Gastrocnemius medialis (tissue), 4 donors: ENCODE results near the gene SLC25A22.

Experiments used
- POLR2A ChIP-seq, 2 donors: fragments of 450-650 bp; IDR thresholded peaks; one replicate each; pipeline ENCODE4 v1.6.1; 2017; ENCODE audit warnings: antibody characterized with exemption in 2 of 2, mild to moderate bottlenecking in 2 of 2, moderate library complexity in 2 of 2
- TF ChIP-seq, protein P1 (sequence below), 5 experiments: fragments of 450-650 bp in 3 of 5; fragments of 200-600 bp in 2 of 5; sonication (generic) in 2 of 5; IDR thresholded peaks in 4 of 5; conservative IDR thresholded peaks in 1 of 5; 1 replicate in 4 of 5; 2 replicates in 1 of 5; pipeline ENCODE4 v1.5.1; 2016 to 2019; ENCODE audit warnings: antibody characterized with exemption in 5 of 5, mild to moderate bottlenecking in 3 of 5, moderate library complexity in 3 of 5

DNA sequence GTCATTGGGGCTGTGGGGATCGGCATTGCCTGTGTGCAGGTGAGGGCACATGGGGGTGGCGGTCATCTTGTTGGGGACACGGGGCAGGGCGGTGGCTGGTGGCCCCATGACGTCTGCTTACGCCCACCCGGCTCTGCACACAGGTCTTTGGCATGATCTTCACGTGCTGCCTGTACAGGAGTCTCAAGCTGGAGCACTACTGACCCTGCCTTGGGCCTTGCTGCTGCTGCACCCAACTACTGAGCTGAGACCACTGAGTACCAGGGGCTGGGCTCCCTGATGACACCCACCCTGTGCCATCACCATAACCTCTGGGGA, 39.9 kb upstream of the SLC25A22 start:
- TF ChIP-seq, protein P1, sequence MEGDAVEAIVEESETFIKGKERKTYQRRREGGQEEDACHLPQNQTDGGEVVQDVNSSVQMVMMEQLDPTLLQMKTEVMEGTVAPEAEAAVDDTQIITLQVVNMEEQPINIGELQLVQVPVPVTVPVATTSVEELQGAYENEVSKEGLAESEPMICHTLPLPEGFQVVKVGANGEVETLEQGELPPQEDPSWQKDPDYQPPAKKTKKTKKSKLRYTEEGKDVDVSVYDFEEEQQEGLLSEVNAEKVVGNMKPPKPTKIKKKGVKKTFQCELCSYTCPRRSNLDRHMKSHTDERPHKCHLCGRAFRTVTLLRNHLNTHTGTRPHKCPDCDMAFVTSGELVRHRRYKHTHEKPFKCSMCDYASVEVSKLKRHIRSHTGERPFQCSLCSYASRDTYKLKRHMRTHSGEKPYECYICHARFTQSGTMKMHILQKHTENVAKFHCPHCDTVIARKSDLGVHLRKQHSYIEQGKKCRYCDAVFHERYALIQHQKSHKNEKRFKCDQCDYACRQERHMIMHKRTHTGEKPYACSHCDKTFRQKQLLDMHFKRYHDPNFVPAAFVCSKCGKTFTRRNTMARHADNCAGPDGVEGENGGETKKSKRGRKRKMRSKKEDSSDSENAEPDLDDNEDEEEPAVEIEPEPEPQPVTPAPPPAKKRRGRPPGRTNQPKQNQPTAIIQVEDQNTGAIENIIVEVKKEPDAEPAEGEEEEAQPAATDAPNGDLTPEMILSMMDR (IDR thresholded peaks at IDR 0.05 in 4 of 5, conservative IDR thresholded peaks at IDR 0.05 in 1 of 5): no peak
- TF ChIP-seq POLR2A (IDR thresholded peaks at IDR 0.05): no peak
